Kidney (tissue), 14 donors: ENCODE measurements around the gene CCDC142. TPM values are rescaled to one million over a fixed set of nuclear protein-coding genes. Genes with fewer than 3 reads are reported as not detected.

Experiments used
- DNase-seq, 5 donors: peaks; one replicate each; pipeline ENCODE4 v3.0.0-alpha.2; 2013 to 2020
- FAIRE-seq: peaks from 2 replicates; lab custom pipeline; 2012; peaks lifted over from hg19 to GRCh38; lab: Jason Lieb, UNC
- H3K27ac ChIP-seq, 2 donors: one replicate each; pipeline ENCODE4 v1.7.0; 2013; ENCODE audit warnings: low read depth in 2 of 2, low read length in 2 of 2, inconsistent platforms in 1 of 2
- H3K27me3 ChIP-seq: one replicate; pipeline ENCODE4 v1.7.1; 2013; ENCODE audit warnings: low read length, inconsistent platforms; ENCODE audit not compliant: control insufficient read depth, insufficient read depth
- H3K36me3 ChIP-seq, 3 donors: one replicate each; pipeline versions ENCODE4 v1.7.0 to v1.7.1; 2013; ENCODE audit warnings: low read length in 3 of 3, control low read depth in 1 of 3, inconsistent platforms in 1 of 3; ENCODE audit not compliant: insufficient read depth in 3 of 3, control insufficient read depth in 2 of 3
- H3K4me1 ChIP-seq, 3 donors: one replicate each; pipeline versions ENCODE4 v1.7.0 to v1.7.1; 2013; ENCODE audit warnings: low read length in 3 of 3, inconsistent platforms in 1 of 3, low read depth in 1 of 3; ENCODE audit not compliant: control insufficient read depth in 2 of 3, insufficient read depth in 2 of 3
- H3K4me3 ChIP-seq, 3 donors: one replicate each; pipeline versions ENCODE4 v1.7.0 to v1.8.1; 2013; ENCODE audit warnings: low read length in 3 of 3, control low read depth in 1 of 3, inconsistent platforms in 1 of 3
- H3K9ac ChIP-seq, 3 donors: one replicate each; pipeline versions ENCODE4 v1.7.0 to v1.7.1; 2013; ENCODE audit warnings: low read length in 3 of 3, control low read depth in 1 of 3, inconsistent platforms in 1 of 3
- H3K9me3 ChIP-seq, 3 donors: one replicate each; pipeline versions ENCODE4 v1.7.0 to v1.7.1; 2013; ENCODE audit warnings: low read length in 3 of 3, control low read depth in 1 of 3, inconsistent platforms in 1 of 3; ENCODE audit not compliant: control insufficient read depth in 2 of 3, insufficient read depth in 1 of 3
- CTCF ChIP-seq: IDR thresholded peaks from 3 replicates; pipeline ENCODE4 v1.5.1; 2012; ENCODE audit warnings: mild to moderate bottlenecking, moderate library complexity, borderline replicate concordance; ENCODE audit not compliant: insufficient read depth; ENCODE audit errors: extremely low read depth
- intact Hi-C: fragments of 100-400 bp; cut with DNase I; formaldehyde crosslinking; loops from one replicate; pipeline ENCODE4 v1.11.1; 2022
- polyA plus RNA-seq: library from polyadenylated mRNA; stranded (reverse); fragments of 350-450 nt; fragmentation: Illumina TruSeq; extraction: RNeasy Lipid Tissue Mini Kit (QIAGEN cat#74804); gene quantifications from one replicate; pipeline ENCODE4 v1.2.3, GENCODE V29; 2014; ENCODE audit warnings: low read depth, low replicate concordance; ENCODE audit not compliant: insufficient read depth
- total RNA-seq: library from RNA; stranded (reverse); fragmentation: NEBNext Ultra II Directional; extraction: Animal tissue kit (Norgen Biotek cat#: 25700); gene quantifications from one replicate; pipeline ENCODE4 v1.2.1, GENCODE V29; 2021
- donor health status: control.
- donor health status: control.
- donor health status: control.
- donor health status: control.
- donor health status: control.
- donor health status: DM: yes; HTN: yes; CAD: no.
- donor health status: Normal renal cell carcinoma (clear cell type).

The CCDC142 gene
- total and polyA plus RNA-seq, 2 donors from 2014 or later = 2.8 to 23.1 TPM

- intact Hi-C loops = no loop called here
- FAIRE-seq (no peak), DNase-seq (no peak)
- H3K4me1 ChIP-seq = peaks cover 0 to 11% (median 6%) of the 10 kb centered on the region in 3 donors
- H3K9ac ChIP-seq = no peak overlapping the region
- peaks cover 48% of the 10 kb centered on the region for H3K27me3 ChIP-seq
- TF ChIP-seq CTCF = no peak
- no peak overlapping the region for H3K27ac ChIP-seq
- H3K9me3 ChIP-seq = no peaks in the 10 kb centered on the region
- H3K36me3 ChIP-seq = no peaks in the 10 kb centered on the region
- H3K4me3 ChIP-seq = no peak overlapping the region
Observed at GRCh38 chr2:74511104-74511989, 28.5 kb upstream of the CCDC142 start.

GRCh38 chr2:74510272-74510671 is 27.5 kb upstream of the CCDC142 start:
- H3K27me3 ChIP-seq = peaks cover 47% of the 10 kb centered on the region

GRCh38 chr2:74507926-74508520 is 25.2 kb upstream of the CCDC142 start:
- H3K9ac ChIP-seq = peak overlapping the region; percentile 38 to 97 (median 55)
- H3K27me3 ChIP-seq = peaks cover 37% of the 10 kb centered on the region
- peaks cover 3 to 17% (median 8%) of the 10 kb centered on the region in 3 donors for H3K36me3 ChIP-seq
- H3K4me1 ChIP-seq = peaks cover 0 to 15% (median 12%) of the 10 kb centered on the region in 3 donors
- peak overlapping the region; percentile 77 to 98 (median 96) for H3K4me3 ChIP-seq
- intact Hi-C loops = no loop called here
- DNase-seq (peak in 2 of 5 donors; percentile 66 to 90), FAIRE-seq (no peak)
- peak overlapping the region; percentile 100 for H3K27ac ChIP-seq
- no peak for TF ChIP-seq CTCF
- no peaks in the 10 kb centered on the region for H3K9me3 ChIP-seq

More at GRCh38 chr2:74510272-74510671, 27.5 kb upstream of the CCDC142 start:
- no peak overlapping the region for H3K27ac ChIP-seq
- no peak for FAIRE-seq
- intact Hi-C loops = no loop called here
- H3K4me3 ChIP-seq = no peak overlapping the region
- no peak for TF ChIP-seq CTCF
- H3K9me3 ChIP-seq = no peaks in the 10 kb centered on the region
- H3K9ac ChIP-seq = no peak overlapping the region
- peaks cover 0 to 14% (median 12%) of the 10 kb centered on the region in 3 donors for H3K4me1 ChIP-seq
- H3K36me3 ChIP-seq = peaks cover 2 to 8% (median 6%) of the 10 kb centered on the region in 3 donors
- DNase-seq = no peak
